K562 (cell line): Measurements from ENCODE around the gene CCDC85A. TPM values are rescaled to one million over a fixed set of nuclear protein-coding genes. Genes with fewer than 3 reads are reported as not detected.

Experiments
- ATAC-seq: fragments of 200-7000 bp; cut with Tn5 transposase; 3 replicates; pipeline ENCODE4 v1.9.1; 2020; ENCODE audit warnings: moderate library complexity
- BruUV-seq: library from RNA; stranded (reverse); fragments of 400-500 nt; replicated peaks from 2 replicates; lab custom pipeline; 2021; lab: Mats Ljungman, UMichigan
- CTCF ChIA-PET: fragments of 300-600 bp; formaldehyde crosslinking; extraction: SDS; loops from one replicate; lab custom pipeline; 2021; ENCODE audit warnings: low intra/inter-chr PET ratio; lab: Yijun Ruan, JAX
- POLR2A ChIA-PET: fragments of 300-600, 350-650 bp; sonication (Branson Sonifier 250); formaldehyde crosslinking; extraction: SDS; loops from one replicate; lab custom pipeline; 2021; ENCODE audit warnings: antibody characterized with exemption, inconsistent platforms; lab: Yijun Ruan, JAX
- DNase-seq, 4 experiments: peaks; one replicate each; pipeline versions ENCODE4 v3.0.0 to v3.0.0-alpha.2; 2011 to 2018; ENCODE audit warnings: low spot score in 3 of 4, mixed read lengths in 3 of 4; ENCODE audit errors: extremely low read depth in 1 of 4
- FAIRE-seq: peaks from 2 replicates; lab custom pipeline; 2011; peaks lifted over from hg19 to GRCh38; lab: Jason Lieb, UNC
- H2AFZ ChIP-seq: 2 replicates; pipeline ENCODE4 v1.6.0; 2011; ENCODE audit warnings: low read depth, low read length, control low read depth, inconsistent platforms
- H3K27ac ChIP-seq: fragments of 200-600 bp; 3 replicates; pipeline ENCODE4 v1.8.0; 2011; ENCODE audit warnings: low read depth, mild to moderate bottlenecking, control low read depth, inconsistent platforms, low read length, moderate library complexity, mixed read lengths; ENCODE audit errors: extremely low read depth
- H3K27me3 ChIP-seq, 2 experiments: fragments of 300-600 bp in 1 of 2; 2 replicates in 1 of 2; 3 replicates in 1 of 2; pipeline versions ENCODE4 v1.6.0 to v1.8.0; 2011; ENCODE audit warnings: inconsistent platforms in 2 of 2, low read length in 2 of 2, mild to moderate bottlenecking in 1 of 2, mixed read lengths in 1 of 2, moderate library complexity in 1 of 2; ENCODE audit not compliant: control insufficient read depth in 2 of 2, insufficient read depth in 2 of 2
- H3K36me3 ChIP-seq: fragments of 300-600 bp; 3 replicates; pipeline ENCODE4 v1.8.0; 2011; ENCODE audit warnings: mild to moderate bottlenecking, low read length, inconsistent platforms; ENCODE audit not compliant: control insufficient read depth, insufficient read depth
- H3K4me1 ChIP-seq, 2 experiments: fragments of 200-600 bp in 1 of 2; replicated peaks in 1 of 2; 2 replicates in 1 of 2; 3 replicates in 1 of 2; pipeline versions ENCODE4 v1.5.1 to v1.8.0; 2011; ENCODE audit warnings: inconsistent platforms in 2 of 2, low read length in 2 of 2, mild to moderate bottlenecking in 1 of 2, mixed read lengths in 1 of 2, moderate library complexity in 1 of 2; ENCODE audit not compliant: control insufficient read depth in 2 of 2, insufficient read depth in 2 of 2
- H3K4me2 ChIP-seq: 2 replicates; pipeline ENCODE4 v1.6.1; 2011; ENCODE audit warnings: low read length, control low read depth, inconsistent platforms, mixed read lengths; ENCODE audit not compliant: insufficient read depth
- H3K4me3 ChIP-seq: fragments of 200-600 bp; sonication (generic), shearing (Covaris generic); 2 replicates; pipeline ENCODE4 v1.5.1; 2016; ENCODE audit warnings: control low read depth, inconsistent platforms
- H3K79me2 ChIP-seq: fragments of 200-600 bp; 3 replicates; pipeline ENCODE4 v1.8.0; 2011; ENCODE audit warnings: low read length, inconsistent platforms; ENCODE audit not compliant: control insufficient read depth, insufficient read depth
- H3K9ac ChIP-seq, 2 experiments: 2 replicates each; pipeline versions ENCODE4 v1.6.0 to v1.6.1; 2011; ENCODE audit warnings: low read depth in 2 of 2, low read length in 2 of 2, control low read depth in 1 of 2, inconsistent platforms in 1 of 2, mild to moderate bottlenecking in 1 of 2, mixed read lengths in 1 of 2; ENCODE audit not compliant: insufficient read depth in 1 of 2
- H3K9me1 ChIP-seq: one replicate; pipeline ENCODE4 v1.6.0; 2011; ENCODE audit warnings: inconsistent platforms, mild to moderate bottlenecking, low read length, moderate library complexity; ENCODE audit not compliant: control insufficient read depth, insufficient read depth
- H3K9me3 ChIP-seq: replicated peaks from 2 replicates; pipeline ENCODE4 v1.5.1; 2011; ENCODE audit warnings: low read depth, low read length, inconsistent platforms; ENCODE audit not compliant: control insufficient read depth, insufficient read depth
- H4K20me1 ChIP-seq: replicated peaks from 2 replicates; pipeline ENCODE4 v1.6.1; 2011; ENCODE audit warnings: low read length, inconsistent platforms, mixed read lengths; ENCODE audit not compliant: control insufficient read depth, insufficient read depth
- ZNF384 ChIP-seq: IDR thresholded peaks from 2 replicates; pipeline ENCODE4 v1.6.1; 2012; ENCODE audit warnings: low read depth, low read length, improper control_type of control experiment
- WGBS: fragments of 100-300 bp; shearing (Covaris generic); methylation state at CpG from one replicate; pipeline ENCODE4 v1.1.6; 2016; ENCODE audit warnings: low coverage, mixed read lengths; ENCODE audit not compliant: insufficient coverage; ENCODE audit errors: missing lambda C conversion rate; 5-methylcytosine and 5-hydroxymethylcytosine counted together
- in situ Hi-C: fragments of 300-500 bp; cut with MboI; formaldehyde crosslinking; loops from 4 replicates; pipeline ENCODE4 v1.15.0; 2018; ENCODE audit warnings: inconsistent platforms, mixed read lengths
- intact Hi-C: fragments of 100-400 bp; cut with micrococcal nuclease; formaldehyde crosslinking; loops from 2 replicates; pipeline ENCODE4 v1.14.2; 2022
- polyA plus RNA-seq, 8 experiments: library from polyadenylated mRNA; depleted of rRNA in 4 of 8; stranded (reverse) in 5 of 8; unstranded in 3 of 8; fragments of >200 nt; fragmentation: Nextera tagmentation in 2 of 8; fragmentation: Illumina TruSeq in 1 of 8; extraction: Ambion mirVana in 2 of 8; extraction: Trizol in 1 of 8; gene quantifications; 2 replicates each; pipeline versions ENCODE4 v1.2.1 to v1.2.3, GENCODE V29; 2011 to 2014; ENCODE audit warnings: inconsistent platforms in 1 of 8, missing spikeins in 1 of 8
- total RNA-seq, 7 experiments: library from RNA; depleted of rRNA in 6 of 7; stranded (reverse); fragments of >200 nt in 6 of 7; fragmentation: Illumina TruSeq in 2 of 7; extraction: Trizol in 2 of 7; gene quantifications; 2 replicates each; pipeline versions ENCODE4 v1.2.1 to v1.2.3, GENCODE V29; 2011 to 2021; ENCODE audit warnings: low replicate concordance in 1 of 7
- TF ChIP-seq, protein P1 (sequence below): fragments of 450-650 bp; IDR thresholded peaks from 2 replicates; pipeline ENCODE4 v1.7.0; 2016; ENCODE audit warnings: borderline replicate concordance
- TF ChIP-seq, protein P2 (sequence below): sonication (generic); formaldehyde crosslinking; IDR thresholded peaks from 2 replicates; pipeline ENCODE4 v1.8.0; 2022; ENCODE audit warnings: missing genetic modification reagents, mild to moderate bottlenecking, borderline replicate concordance

CCDC85A gene
- total and polyA plus RNA-seq, 9 of the 15 experiments (the other 6 are each of a cell fraction or from before 2014, with no cell fraction given) = 0.03 to 0.14 (median 0.10) TPM; not detected in 5

DNA sequence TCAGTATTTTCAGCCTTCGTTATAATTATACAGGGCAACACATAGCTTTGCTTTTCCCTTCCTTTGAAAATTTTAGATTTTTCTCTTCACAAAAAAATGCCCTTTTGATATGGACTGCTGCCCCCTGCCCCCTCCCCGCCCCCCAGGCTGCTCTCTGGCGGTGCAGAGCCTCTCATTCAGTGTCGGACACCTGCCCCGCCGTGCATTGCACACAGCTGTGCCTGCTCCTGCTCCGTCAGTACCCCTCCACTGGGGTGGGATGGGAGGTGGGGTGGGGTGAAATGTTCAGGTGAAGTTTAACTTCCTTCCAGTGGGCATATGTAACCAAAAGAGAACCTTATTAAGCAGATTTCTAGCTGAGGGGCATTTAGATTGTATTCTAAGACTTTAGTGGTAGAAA lies 148.0 kb downstream of the CCDC85A start (continued):
- TF ChIP-seq, protein P1, sequence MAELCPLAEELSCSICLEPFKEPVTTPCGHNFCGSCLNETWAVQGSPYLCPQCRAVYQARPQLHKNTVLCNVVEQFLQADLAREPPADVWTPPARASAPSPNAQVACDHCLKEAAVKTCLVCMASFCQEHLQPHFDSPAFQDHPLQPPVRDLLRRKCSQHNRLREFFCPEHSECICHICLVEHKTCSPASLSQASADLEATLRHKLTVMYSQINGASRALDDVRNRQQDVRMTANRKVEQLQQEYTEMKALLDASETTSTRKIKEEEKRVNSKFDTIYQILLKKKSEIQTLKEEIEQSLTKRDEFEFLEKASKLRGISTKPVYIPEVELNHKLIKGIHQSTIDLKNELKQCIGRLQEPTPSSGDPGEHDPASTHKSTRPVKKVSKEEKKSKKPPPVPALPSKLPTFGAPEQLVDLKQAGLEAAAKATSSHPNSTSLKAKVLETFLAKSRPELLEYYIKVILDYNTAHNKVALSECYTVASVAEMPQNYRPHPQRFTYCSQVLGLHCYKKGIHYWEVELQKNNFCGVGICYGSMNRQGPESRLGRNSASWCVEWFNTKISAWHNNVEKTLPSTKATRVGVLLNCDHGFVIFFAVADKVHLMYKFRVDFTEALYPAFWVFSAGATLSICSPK = no peak

DNA sequence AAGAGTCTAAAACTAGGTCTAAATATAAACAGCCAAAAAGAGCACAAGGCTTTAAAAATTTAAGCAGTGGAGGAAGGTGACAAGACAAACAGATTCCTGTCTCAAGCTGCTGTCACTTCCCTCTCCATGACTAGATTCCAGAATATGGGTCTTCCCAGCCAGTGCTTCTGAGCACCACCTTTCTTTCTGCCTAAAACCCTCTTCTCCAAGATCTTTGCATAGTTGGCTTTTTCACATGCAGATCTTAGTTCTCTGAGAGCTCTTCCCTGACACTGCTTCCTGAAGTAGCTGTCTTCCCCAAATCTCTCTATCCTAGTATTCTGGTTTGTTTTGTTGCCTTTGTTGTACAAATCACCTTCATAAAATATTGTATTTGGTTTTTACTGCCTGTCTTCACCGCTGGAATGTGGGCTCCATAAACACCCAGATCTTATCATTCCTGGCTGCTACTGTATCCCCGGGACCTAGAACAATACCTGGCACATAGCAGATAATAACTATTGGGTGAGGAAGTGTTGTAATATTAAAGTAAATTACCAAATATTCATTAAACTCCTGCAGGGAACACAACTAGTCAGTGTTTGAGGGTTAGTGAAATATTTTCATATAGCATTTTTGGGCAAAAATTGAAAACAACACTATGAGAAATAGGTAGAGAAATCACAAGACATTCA lies 150.2 kb downstream of the CCDC85A start:
- in situ Hi-C loops = no loop called here
- Histone ChIP-seq H3K36me3 (no peaks in the 10 kb centered on the region), H3K27me3 (no peaks in the 10 kb centered on the region), H3K9me3 (no peaks in the 10 kb centered on the region), H2AFZ (no peak overlapping the region), H4K20me1 (no peaks in the 10 kb centered on the region), H3K79me2 (no peaks in the 10 kb centered on the region), H3K4me1 (no peaks in the 10 kb centered on the region), H3K4me2 (no peak overlapping the region), H3K4me3 (no peak overlapping the region), H3K9ac (no peak overlapping the region), H3K27ac (no peak overlapping the region), H3K9me1 (no peaks in the 10 kb centered on the region)
- TF ChIP-seq ZNF384 = no peak
- TF ChIP-seq, protein P2, sequence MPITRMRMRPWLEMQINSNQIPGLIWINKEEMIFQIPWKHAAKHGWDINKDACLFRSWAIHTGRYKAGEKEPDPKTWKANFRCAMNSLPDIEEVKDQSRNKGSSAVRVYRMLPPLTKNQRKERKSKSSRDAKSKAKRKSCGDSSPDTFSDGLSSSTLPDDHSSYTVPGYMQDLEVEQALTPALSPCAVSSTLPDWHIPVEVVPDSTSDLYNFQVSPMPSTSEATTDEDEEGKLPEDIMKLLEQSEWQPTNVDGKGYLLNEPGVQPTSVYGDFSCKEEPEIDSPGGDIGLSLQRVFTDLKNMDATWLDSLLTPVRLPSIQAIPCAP (CRISPR knock-in tag) = no peak
- ChIA-PET CTCF (no interaction called here), POLR2A (no interaction called here)
- WGBS = 0% methylated on average over 2 of the region's 2 CpGs
- intact Hi-C loops = no loop called here
- no TSS peak for BruUV-seq
- ATAC-seq (no peak), DNase-seq (no peak), FAIRE-seq (no peak)
